ENCODE measurements around the gene SLC6A20.

The SLC6A20 gene

DNA sequence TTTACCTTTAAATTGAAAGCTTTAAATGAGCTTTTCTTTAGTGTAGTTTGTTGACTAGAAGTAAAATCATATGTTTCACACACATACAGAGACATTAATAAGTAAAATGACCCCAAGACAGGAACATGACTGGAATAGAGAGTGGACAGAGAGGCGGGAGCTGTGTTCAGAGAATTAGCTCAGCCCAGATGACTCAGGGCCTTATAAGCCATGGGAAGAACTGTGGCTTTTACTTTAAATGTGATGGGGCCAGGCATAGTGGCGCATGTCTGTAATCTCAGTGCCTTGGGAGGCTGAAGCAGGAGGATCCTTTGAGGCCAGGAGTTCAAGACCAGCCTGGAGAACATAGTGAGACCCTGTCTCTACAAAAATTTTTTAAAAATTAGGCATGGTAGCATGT lies 80.4 kb downstream of the SLC6A20 start:
- DNase-seq: no peak

DNA sequence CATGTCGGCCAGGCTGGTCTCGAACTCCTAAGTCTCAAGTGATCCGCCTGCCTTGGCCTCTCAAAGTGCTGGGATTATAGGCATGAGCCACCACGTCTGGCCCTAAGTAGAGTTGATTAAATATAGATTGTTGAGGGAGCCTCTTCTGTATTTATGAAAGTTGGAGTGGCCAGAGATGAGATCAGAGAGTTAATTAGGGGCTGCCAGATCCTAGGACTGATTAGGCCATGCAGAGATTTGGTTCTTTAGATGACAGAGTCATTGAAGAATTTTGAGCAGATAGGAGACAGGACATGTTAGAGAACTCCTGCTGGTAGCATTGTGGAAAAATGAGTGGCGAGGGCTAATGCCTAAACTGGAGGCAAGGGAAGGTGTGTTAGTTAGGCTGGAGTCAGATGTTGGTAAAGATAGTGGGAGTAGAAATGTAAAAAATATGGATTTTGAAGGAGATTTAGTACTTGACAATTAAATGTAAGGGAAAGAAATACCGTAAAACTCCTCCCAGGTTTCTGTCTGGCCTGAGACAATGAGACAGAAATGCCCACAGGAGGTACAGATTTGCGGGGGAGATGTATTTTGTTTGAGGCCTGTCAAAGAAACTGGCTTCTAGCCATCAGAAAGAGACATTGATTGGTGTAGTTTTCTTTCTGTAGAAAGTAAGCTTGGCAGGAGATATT lies 83.8 kb downstream of the SLC6A20 start:
- no peak for DNase-seq

DNA sequence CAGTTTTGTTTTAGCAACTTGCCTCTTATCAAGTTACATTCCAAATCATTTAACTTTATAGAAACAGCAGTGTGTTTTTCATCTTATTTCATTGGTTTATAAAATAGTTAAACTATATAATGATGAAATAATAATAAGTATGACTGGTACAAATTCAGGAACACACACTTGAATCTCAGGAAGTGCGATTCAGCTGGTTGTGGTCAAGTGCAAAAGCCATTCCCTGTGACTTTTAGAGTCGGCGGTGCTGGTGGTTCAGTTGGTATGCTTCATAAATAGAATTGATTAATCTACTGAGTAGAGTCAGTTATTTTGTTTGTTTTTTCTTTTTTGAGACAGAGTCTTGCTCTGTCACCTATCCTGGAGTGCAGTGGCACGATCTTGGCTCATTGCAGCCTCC lies 84.4 kb downstream of the SLC6A20 start:
- DNase-seq: no peak

DNA sequence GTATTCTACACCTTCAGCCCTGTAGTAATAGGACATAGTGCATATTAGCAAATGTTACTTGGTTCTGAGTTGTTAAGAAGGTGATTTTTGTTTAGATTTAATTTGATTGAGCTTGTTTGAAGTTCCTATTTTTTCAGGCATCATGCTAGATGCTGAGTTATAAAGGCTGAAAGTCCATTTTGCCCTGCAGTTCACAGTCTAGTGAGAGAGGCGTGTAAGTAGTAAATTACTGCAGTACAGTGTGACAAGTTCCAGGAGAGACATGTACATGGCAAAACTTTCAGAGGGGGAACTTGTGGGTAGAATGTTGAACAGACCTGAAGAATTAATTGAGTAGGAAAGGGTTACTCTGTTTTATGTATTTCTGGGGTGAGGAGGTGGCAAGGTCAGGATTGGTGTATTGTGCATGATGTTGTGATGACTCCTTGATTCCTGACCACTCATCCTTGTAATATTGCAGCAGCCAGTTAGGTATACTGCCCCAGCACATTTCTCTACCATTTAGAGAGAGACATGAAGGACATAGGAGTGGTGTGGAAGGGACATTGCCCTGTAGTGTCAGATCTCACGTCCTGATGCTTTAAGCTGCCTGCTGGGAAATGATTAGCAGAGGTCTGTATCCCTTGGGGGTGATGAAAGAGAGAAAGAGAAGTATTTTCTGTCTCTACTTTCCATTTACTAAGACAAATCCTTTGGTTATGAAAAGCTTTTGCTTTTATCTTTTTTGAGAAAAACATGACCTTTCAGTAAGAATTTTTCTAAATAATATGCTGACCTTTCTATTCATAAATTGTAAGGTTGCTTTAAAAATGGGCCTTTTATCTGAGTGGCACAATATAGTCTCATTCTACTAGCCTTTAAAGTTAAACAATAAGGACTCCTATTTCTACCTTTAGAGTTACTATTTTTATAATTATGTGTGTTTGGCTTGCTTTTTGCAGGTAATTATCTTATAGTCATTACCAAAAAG lies 90.2 kb downstream of the SLC6A20 start:
- DNase-seq: no peak

All from activated gamma-delta T cell treated with Interleukin-2 at 50 U/mL for 16 hours (primary cell).